ENCODE data around the gene CORO2B.
"Not testable (repeated sequence)": the region's sequence is repeated elsewhere in the genome, so short reads cannot be mapped to it uniquely, and the experiment has no call there.

Gene CORO2B

GRCh38 chr15:68759982-68760579, 181.3 kb downstream of the CORO2B start:
- in situ Hi-C loops (cut with MboI; ENCODE audit: low sequenced_read_pairs): not testable (repeated sequence)

GRCh38 chr15:68763063-68763462, 184.3 kb downstream of the CORO2B start:
- in situ Hi-C loops (cut with MboI; ENCODE audit: low sequenced_read_pairs): no loop called here

- in situ Hi-C loops (cut with MboI; ENCODE audit: low sequenced_read_pairs): no loop called here
These were observed 185.3 kb downstream of the CORO2B start for GRCh38 chr15:68764090-68764489.

- in situ Hi-C loops (cut with MboI; ENCODE audit: low sequenced_read_pairs): no loop called here
These were observed 187.0 kb downstream of the CORO2B start for GRCh38 chr15:68765602-68766368.

- in situ Hi-C loops (cut with MboI; ENCODE audit: low sequenced_read_pairs): no loop called here
These were observed 189.0 kb downstream of the CORO2B start for GRCh38 chr15:68767833-68768232.

- in situ Hi-C loops (cut with MboI; ENCODE audit: low sequenced_read_pairs): no loop called here
These were observed 189.5 kb downstream of the CORO2B start for GRCh38 chr15:68768321-68768720.

GRCh38 chr15:68769702-68770101, 190.9 kb downstream of the CORO2B start:
- in situ Hi-C loops (cut with MboI; ENCODE audit: low sequenced_read_pairs): no loop called here

- in situ Hi-C loops (cut with MboI; ENCODE audit: low sequenced_read_pairs): no loop called here
These were observed 191.4 kb downstream of the CORO2B start for GRCh38 chr15:68770216-68770615.

- in situ Hi-C loops (cut with MboI; ENCODE audit: low sequenced_read_pairs): no loop called here
These were observed 194.2 kb downstream of the CORO2B start for GRCh38 chr15:68773036-68773435.

- in situ Hi-C loops (cut with MboI; ENCODE audit: low sequenced_read_pairs): no loop called here
These were observed 195.3 kb downstream of the CORO2B start for GRCh38 chr15:68774120-68774519.

GRCh38 chr15:68774521-68775235, 195.9 kb downstream of the CORO2B start:
- in situ Hi-C loops (cut with MboI; ENCODE audit: low sequenced_read_pairs): no loop called here

GRCh38 chr15:68775236-68775577, 196.4 kb downstream of the CORO2B start:
- in situ Hi-C loops (cut with MboI; ENCODE audit: low sequenced_read_pairs): no loop called here

- in situ Hi-C loops (cut with MboI; ENCODE audit: low sequenced_read_pairs): no loop called here
These were observed 197.1 kb downstream of the CORO2B start for GRCh38 chr15:68775671-68776476.

GRCh38 chr15:68776477-68777270, 197.9 kb downstream of the CORO2B start:
- in situ Hi-C loops (cut with MboI; ENCODE audit: low sequenced_read_pairs): no loop called here
